ENCODE measurements around the gene CDC25A. TPM values are rescaled to one million over a fixed set of nuclear protein-coding genes. Genes with fewer than 3 reads are reported as not detected.

CDC25A gene
- 10 to 100 TPM; 40.4 to 50.9 TPM for total RNA-seq
- polyA plus RNA-seq (2013, experiment 1 of 2): 35.0 TPM
- 31.3 TPM for polyA plus RNA-seq (2013, experiment 2 of 2)
- long read RNA-seq, experiment 1, partial matches to known transcripts: 3 of 26 reads
- long read RNA-seq, experiment 1, other reads (novel, unspliced or antisense): 18 of 26 reads
- long read RNA-seq, experiment 2, transcript CDC25A-201 (15 exons, 3,783 nt): major isoform, 27 of 97 reads
- long read RNA-seq, experiment 2, transcript CDC25A-202 (14 exons, 3,663 nt): minor isoform, 7 of 97 reads
- long read RNA-seq, experiment 2, partial matches to known transcripts: 27 of 97 reads
- long read RNA-seq, experiment 2, other reads (novel, unspliced or antisense): 36 of 97 reads
- long read RNA-seq, experiment 3, partial matches to known transcripts: 12 of 23 reads
- long read RNA-seq, experiment 3, other reads (novel, unspliced or antisense): 7 of 23 reads
- long read RNA-seq, experiment 4, partial matches to known transcripts: 0 of 16 reads
- long read RNA-seq, experiment 4, other reads (novel, unspliced or antisense): 16 of 16 reads

DNA sequence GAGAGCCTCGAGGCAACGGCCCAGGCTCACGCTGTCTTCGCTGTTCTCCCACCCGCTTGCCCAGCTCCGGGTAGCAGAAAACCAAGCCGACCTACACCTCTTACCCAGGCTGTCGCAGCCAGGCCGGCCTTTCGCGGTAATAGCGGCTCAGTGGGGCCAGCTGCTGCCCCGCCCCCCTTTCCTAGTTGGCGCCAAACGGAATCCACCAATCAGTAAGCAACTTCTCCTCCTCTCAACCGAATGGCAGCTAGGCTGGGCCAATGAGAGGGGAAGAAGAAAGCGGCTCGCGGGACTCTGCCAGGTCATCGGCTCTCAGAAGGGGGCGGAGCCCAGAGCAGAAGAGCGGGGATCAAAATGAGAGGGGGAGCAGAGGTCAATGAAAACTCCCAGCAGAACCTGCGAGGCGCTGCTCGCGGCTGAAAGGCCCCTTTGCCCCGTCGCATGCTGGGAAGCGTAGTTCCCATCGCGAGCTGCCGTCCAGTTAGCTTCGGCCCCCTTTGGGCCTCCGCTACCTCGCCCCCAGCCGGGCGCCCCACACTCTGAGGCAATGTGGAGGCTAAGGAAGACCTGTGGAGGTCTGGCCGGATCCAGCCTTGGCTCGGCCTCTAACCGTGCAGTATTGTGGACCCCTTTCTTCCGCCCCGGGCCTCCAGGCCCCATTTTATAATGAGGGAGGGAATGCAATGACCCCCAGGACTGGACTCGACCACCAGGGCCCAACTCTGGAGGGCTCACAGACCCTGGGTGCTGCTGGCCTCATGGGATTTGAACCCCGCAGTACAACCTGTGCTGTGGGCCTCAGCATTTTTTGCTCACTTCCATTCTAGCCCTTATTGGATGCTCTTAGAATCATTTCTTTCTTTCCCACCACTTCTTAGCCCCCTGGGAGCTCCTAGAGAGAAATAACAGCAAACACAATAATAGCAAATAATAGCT lies at the start of gene CDC25A:
CDC25A (minus strand) TSS at position 152 of the 936 bp plus-strand sequence. CDS start 470 bp downstream, outside the sequence.
- peaks cover 34% of the 10 kb centered on the region for H3K4me1 Mint-ChIP-seq
- TF ChIP-seq, protein P1, sequence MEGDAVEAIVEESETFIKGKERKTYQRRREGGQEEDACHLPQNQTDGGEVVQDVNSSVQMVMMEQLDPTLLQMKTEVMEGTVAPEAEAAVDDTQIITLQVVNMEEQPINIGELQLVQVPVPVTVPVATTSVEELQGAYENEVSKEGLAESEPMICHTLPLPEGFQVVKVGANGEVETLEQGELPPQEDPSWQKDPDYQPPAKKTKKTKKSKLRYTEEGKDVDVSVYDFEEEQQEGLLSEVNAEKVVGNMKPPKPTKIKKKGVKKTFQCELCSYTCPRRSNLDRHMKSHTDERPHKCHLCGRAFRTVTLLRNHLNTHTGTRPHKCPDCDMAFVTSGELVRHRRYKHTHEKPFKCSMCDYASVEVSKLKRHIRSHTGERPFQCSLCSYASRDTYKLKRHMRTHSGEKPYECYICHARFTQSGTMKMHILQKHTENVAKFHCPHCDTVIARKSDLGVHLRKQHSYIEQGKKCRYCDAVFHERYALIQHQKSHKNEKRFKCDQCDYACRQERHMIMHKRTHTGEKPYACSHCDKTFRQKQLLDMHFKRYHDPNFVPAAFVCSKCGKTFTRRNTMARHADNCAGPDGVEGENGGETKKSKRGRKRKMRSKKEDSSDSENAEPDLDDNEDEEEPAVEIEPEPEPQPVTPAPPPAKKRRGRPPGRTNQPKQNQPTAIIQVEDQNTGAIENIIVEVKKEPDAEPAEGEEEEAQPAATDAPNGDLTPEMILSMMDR (conservative IDR thresholded peaks at IDR 0.05): no peak
- H3K4me3 Mint-ChIP-seq: peak within 1 kb of the TSS; percentile 76
- H3K27me3 ChIP-seq (ENCODE audit: control insufficient read depth, insufficient read depth, low read length, poor library complexity, severe bottlenecking): no peaks in the 10 kb centered on the region
- no peaks in the 10 kb centered on the region for H3K9me3 Mint-ChIP-seq
- peaks cover 30% of the 10 kb centered on the region for H3K36me3 Mint-ChIP-seq (ENCODE audit: low read depth)
- peaks cover 28% of the 10 kb centered on the region for H3K36me3 ChIP-seq (ENCODE audit: control insufficient read depth, insufficient read depth, low read length)
- no peaks in the 10 kb centered on the region for H3K27me3 Mint-ChIP-seq (ENCODE audit: insufficient read depth)
- peak within 1 kb of the TSS; percentile 84 for H3K9ac ChIP-seq (ENCODE audit: extremely low read depth, low read length, poor library complexity, severe bottlenecking)
- 9 to 11% methylated on average over 20 to 44 of the region's 44 CpGs for WGBS, 2 experiments (ENCODE audit: insufficient coverage in 1 of 2, insufficient read length in 1 of 2)
- H3K4me1 ChIP-seq (ENCODE audit: control insufficient read depth, insufficient read depth, low read length): peaks cover 13% of the 10 kb centered on the region
- peak within 1 kb of the TSS; percentile 85 for H3K27ac Mint-ChIP-seq
- H3K4me3 ChIP-seq (ENCODE audit: low read length): peak within 1 kb of the TSS; percentile 91
- peak; percentile 99 for DNase-seq
- H3K27ac ChIP-seq (ENCODE audit: low read depth, low read length): peak within 1 kb of the TSS; percentile 85
- no peaks in the 10 kb centered on the region for H3K9me3 ChIP-seq (ENCODE audit: control insufficient read depth, low read length)

DNA sequence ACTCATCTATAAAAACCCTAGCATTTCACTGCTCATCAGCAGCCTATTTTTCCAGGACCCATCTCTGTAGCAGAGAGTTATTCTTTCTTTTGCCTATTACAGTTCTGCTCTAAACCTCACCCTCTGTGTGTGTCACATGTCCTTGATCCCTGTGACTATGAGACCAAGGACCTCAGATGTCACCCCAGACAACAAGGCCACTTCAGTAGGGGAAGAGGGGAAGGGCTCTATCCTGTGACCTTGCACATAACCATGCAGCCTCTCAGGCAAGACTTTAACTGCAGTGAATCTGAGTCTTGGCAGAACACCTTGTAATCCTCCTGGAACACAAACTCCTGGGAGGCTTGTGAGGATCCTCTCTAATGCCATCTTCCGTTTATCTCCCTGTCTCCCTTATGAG lies 48.3 kb upstream of the CDC25A start:
- DNase-seq: no peak
- Mint-ChIP-seq H3K4me1 (peaks cover 25% of the 10 kb centered on the region), H3K36me3 (ENCODE audit: low read depth) (peaks cover 3% of the 10 kb centered on the region), H3K4me3 (no peak overlapping the region), H3K27me3 (ENCODE audit: insufficient read depth) (no peaks in the 10 kb centered on the region), H3K9me3 (peaks cover 24% of the 10 kb centered on the region), H3K27ac (no peak overlapping the region)
- Histone ChIP-seq H3K36me3 (ENCODE audit: control insufficient read depth, insufficient read depth, low read length) (no peaks in the 10 kb centered on the region), H3K27me3 (ENCODE audit: control insufficient read depth, insufficient read depth, low read length, poor library complexity, severe bottlenecking) (no peaks in the 10 kb centered on the region), H3K4me1 (ENCODE audit: control insufficient read depth, insufficient read depth, low read length) (peaks cover 8% of the 10 kb centered on the region), H3K4me3 (ENCODE audit: low read length) (no peak overlapping the region), H3K9me3 (ENCODE audit: control insufficient read depth, low read length) (peaks cover 22% of the 10 kb centered on the region), H3K27ac (ENCODE audit: low read depth, low read length) (no peak overlapping the region), H3K9ac (ENCODE audit: extremely low read depth, low read length, poor library complexity, severe bottlenecking) (no peak overlapping the region)
- WGBS, 2 experiments (ENCODE audit: insufficient coverage in 1 of 2, insufficient read length in 1 of 2): 60% methylated on average over 1 of the region's 1 CpG; no CpG with 5 or more reads in 1 of the 2 experiments
- TF ChIP-seq, protein P1 (conservative IDR thresholded peaks at IDR 0.05): no peak

DNA sequence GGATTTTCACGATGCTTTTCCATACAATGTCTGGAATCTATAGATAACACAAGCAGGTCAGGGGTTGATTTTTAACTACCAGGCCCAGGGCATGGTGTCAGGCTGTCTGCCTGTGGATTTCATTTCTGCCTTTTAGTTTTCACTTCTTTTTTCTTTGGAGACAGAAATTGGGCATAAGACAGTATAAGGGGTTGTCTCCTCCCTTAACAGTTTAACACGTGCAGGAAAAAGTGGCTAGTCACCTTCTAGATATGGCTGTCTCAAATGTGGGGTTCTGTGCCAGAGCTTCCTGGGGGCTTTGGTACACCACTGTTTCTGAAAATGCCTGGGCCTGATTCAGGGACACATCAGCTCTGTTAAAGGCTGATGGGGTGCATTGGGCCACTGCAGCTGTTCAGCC lies 45.3 kb upstream of the CDC25A start:
- Histone ChIP-seq H3K4me1 (ENCODE audit: control insufficient read depth, insufficient read depth, low read length) (peaks cover 8% of the 10 kb centered on the region), H3K4me3 (ENCODE audit: low read length) (peak overlapping the region; percentile 56), H3K9me3 (ENCODE audit: control insufficient read depth, low read length) (peaks cover 22% of the 10 kb centered on the region), H3K27ac (ENCODE audit: low read depth, low read length) (no peak overlapping the region), H3K9ac (ENCODE audit: extremely low read depth, low read length, poor library complexity, severe bottlenecking) (no peak overlapping the region), H3K36me3 (ENCODE audit: control insufficient read depth, insufficient read depth, low read length) (no peaks in the 10 kb centered on the region), H3K27me3 (ENCODE audit: control insufficient read depth, insufficient read depth, low read length, poor library complexity, severe bottlenecking) (no peaks in the 10 kb centered on the region)
- Mint-ChIP-seq H3K4me1 (peaks cover 13% of the 10 kb centered on the region), H3K9me3 (peaks cover 24% of the 10 kb centered on the region), H3K36me3 (ENCODE audit: low read depth) (peaks cover 3% of the 10 kb centered on the region), H3K27me3 (ENCODE audit: insufficient read depth) (no peaks in the 10 kb centered on the region), H3K4me3 (no peak overlapping the region), H3K27ac (no peak overlapping the region)
- TF ChIP-seq, protein P1 (conservative IDR thresholded peaks at IDR 0.05): no peak
- no peak for DNase-seq
- 93 to 94% methylated on average over 2 of the region's 2 CpGs for WGBS, 2 experiments (ENCODE audit: insufficient coverage in 1 of 2, insufficient read length in 1 of 2)
